A673 (cell line): Measurements from ENCODE around the gene NTNG1. TPM values are rescaled to one million over a fixed set of nuclear protein-coding genes. Genes with fewer than 3 reads are reported as not detected.
"Not testable (repeated sequence)": the region's sequence is repeated elsewhere in the genome, so short reads cannot be mapped to it uniquely, and the experiment has no call there.

Experiments
- BruUV-seq: library from RNA; stranded (reverse); fragments of 400-500 nt; replicated peaks from 2 replicates; lab custom pipeline; 2021; lab: Mats Ljungman, UMichigan
- CTCF ChIA-PET: fragments of 300-600 bp; sonication (Branson Sonifier 250); formaldehyde crosslinking; loops from one replicate; lab custom pipeline; 2022; ENCODE audit warnings: antibody characterized with exemption; lab: Charles Lee
- POLR2A ChIA-PET: fragments of 300-600 bp; sonication (Branson Sonifier 250); formaldehyde crosslinking; loops from one replicate; lab custom pipeline; 2022; ENCODE audit warnings: antibody characterized with exemption; ENCODE audit not compliant: low non-redundant PET; lab: Charles Lee
- DNase-seq: peaks from one replicate; pipeline ENCODE4 v3.0.0-alpha.2; 2015; ENCODE audit warnings: low spot score
- H3K27ac ChIP-seq: fragments of 200-600 bp; sonication (generic); 2 replicates; pipeline ENCODE4 v1.5.1; 2016; ENCODE audit warnings: mixed run types, low read depth, mild to moderate bottlenecking, mixed read lengths, antibody characterized with exemption, low read length; ENCODE audit not compliant: poor library complexity, severe bottlenecking
- H3K27me3 ChIP-seq: fragments of 200-600 bp; sonication (generic); replicated peaks from 2 replicates; pipeline ENCODE4 v1.6.1; 2017; ENCODE audit warnings: mixed run types, low read depth, mild to moderate bottlenecking, mixed read lengths, antibody characterized with exemption, low read length; ENCODE audit not compliant: insufficient read depth, poor library complexity
- H3K36me3 ChIP-seq: fragments of 200-600 bp; sonication (generic); 2 replicates; pipeline ENCODE4 v1.6.1; 2016; ENCODE audit warnings: mixed run types, mild to moderate bottlenecking, mixed read lengths, antibody characterized with exemption, low read length; ENCODE audit not compliant: insufficient read depth, poor library complexity, severe bottlenecking
- H3K4me1 ChIP-seq: fragments of 200-600 bp; sonication (generic); 2 replicates; pipeline ENCODE4 v1.6.1; 2017; ENCODE audit warnings: mixed run types, mild to moderate bottlenecking, mixed read lengths, antibody characterized with exemption, low read length; ENCODE audit not compliant: insufficient read depth, poor library complexity, severe bottlenecking
- H3K4me3 ChIP-seq: fragments of 200-600 bp; sonication (generic); 2 replicates; pipeline ENCODE4 v1.5.1; 2016; ENCODE audit warnings: low read depth, mixed run types, mild to moderate bottlenecking, mixed read lengths, low read length; ENCODE audit not compliant: poor library complexity, severe bottlenecking
- H3K9me3 ChIP-seq: fragments of 200-600 bp; sonication (generic); 2 replicates; pipeline ENCODE4 v1.6.1; 2016; ENCODE audit warnings: mixed run types, low read depth, mild to moderate bottlenecking, mixed read lengths, antibody characterized with exemption, low read length; ENCODE audit not compliant: poor library complexity, severe bottlenecking
- EZH2 ChIP-seq: fragments of 200-600 bp; sonication (generic); IDR thresholded peaks from 2 replicates; pipeline ENCODE4 v1.6.1; 2017; ENCODE audit warnings: borderline replicate concordance, low read depth, mild to moderate bottlenecking, mixed read lengths, antibody characterized with exemption, low read length; ENCODE audit not compliant: poor library complexity, severe bottlenecking
- intact Hi-C: fragments of 100-400 bp; cut with micrococcal nuclease; formaldehyde crosslinking; loops from one replicate; pipeline ENCODE4 v1.10.0; 2022; ENCODE audit not compliant: unreplicated experiment
- total RNA-seq: library from RNA; stranded (reverse); gene quantifications from 2 replicates; pipeline ENCODE4 v1.2.3, GENCODE V29; 2021
- TF ChIP-seq, protein P1 (sequence below): fragments of 300-800, 200-600 bp; sonication (generic); conservative IDR thresholded peaks from 2 replicates; pipeline ENCODE4 v1.5.1; 2017; ENCODE audit warnings: low read depth, mild to moderate bottlenecking, antibody characterized with exemption, low read length, moderate library complexity, mixed read lengths

The NTNG1 gene
- total RNA-seq, 1 experiment from 2014 or later = 91.5 TPM

DNA sequence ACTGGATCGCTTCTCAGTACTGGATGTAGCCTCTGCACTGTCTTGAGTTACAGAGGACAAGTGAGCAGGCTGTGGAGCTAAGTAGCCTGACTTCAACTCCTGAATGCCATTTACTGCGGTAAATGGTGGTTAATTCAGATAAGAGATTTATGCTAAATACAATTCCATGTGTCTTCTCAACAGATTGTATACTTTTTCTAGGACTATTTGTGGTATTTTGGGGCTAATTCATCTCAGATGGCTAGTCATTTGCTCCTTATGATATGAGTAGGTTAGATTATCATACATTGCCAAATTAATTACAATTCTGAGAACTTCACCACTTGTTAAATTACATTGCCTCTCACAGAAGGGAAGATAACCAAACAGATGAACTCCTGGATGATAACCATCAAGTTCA lies 90.5 kb downstream of the NTNG1 start:
- no peak overlapping the region for H3K27ac ChIP-seq
- no TSS peak for BruUV-seq
- ChIA-PET CTCF (no interaction called here), POLR2A (no interaction called here)
- no peak for DNase-seq
- H3K4me3 ChIP-seq = no peak overlapping the region
- H3K36me3 ChIP-seq = peaks cover 14% of the 10 kb centered on the region
- TF ChIP-seq, protein P1, sequence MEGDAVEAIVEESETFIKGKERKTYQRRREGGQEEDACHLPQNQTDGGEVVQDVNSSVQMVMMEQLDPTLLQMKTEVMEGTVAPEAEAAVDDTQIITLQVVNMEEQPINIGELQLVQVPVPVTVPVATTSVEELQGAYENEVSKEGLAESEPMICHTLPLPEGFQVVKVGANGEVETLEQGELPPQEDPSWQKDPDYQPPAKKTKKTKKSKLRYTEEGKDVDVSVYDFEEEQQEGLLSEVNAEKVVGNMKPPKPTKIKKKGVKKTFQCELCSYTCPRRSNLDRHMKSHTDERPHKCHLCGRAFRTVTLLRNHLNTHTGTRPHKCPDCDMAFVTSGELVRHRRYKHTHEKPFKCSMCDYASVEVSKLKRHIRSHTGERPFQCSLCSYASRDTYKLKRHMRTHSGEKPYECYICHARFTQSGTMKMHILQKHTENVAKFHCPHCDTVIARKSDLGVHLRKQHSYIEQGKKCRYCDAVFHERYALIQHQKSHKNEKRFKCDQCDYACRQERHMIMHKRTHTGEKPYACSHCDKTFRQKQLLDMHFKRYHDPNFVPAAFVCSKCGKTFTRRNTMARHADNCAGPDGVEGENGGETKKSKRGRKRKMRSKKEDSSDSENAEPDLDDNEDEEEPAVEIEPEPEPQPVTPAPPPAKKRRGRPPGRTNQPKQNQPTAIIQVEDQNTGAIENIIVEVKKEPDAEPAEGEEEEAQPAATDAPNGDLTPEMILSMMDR = no peak
- peaks cover 62% of the 10 kb centered on the region for H3K4me1 ChIP-seq
- H3K9me3 ChIP-seq = peaks cover 5% of the 10 kb centered on the region
- intact Hi-C loops = no loop called here
- H3K27me3 ChIP-seq = no peaks in the 10 kb centered on the region

DNA sequence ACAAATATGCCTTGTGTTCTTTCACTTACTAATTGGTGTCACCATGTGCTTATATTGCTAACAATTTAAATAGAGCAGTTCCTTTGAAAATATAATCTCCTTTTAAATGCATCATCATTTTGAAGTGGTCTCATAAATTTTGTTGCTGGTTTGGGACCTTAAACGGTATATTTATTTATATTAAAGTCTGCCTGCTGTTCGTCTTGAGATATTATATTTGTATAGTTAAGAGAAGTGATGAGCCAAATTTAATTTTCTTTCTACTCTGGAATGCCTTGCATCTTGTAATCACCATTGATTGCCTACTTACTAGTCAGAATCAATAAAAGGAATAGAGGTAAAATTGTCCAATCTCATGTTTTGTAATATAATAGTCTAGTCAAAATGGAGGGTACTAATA lies 91.6 kb downstream of the NTNG1 start:
- TF ChIP-seq, protein P1 = no peak
- no peak for TF ChIP-seq EZH2
- DNase-seq = no peak
- H3K27ac ChIP-seq = no peak overlapping the region
- intact Hi-C loops = no loop called here
- ChIA-PET POLR2A (no interaction called here), CTCF (interaction anchor here (0.6 kb wide), 1 partner anchor 14 kb away, joined by 3 read pairs; no protein-coding TSS in a partner anchor)
- H3K4me3 ChIP-seq = no peak overlapping the region
- H3K27me3 ChIP-seq = no peaks in the 10 kb centered on the region
- peaks cover 20% of the 10 kb centered on the region for H3K36me3 ChIP-seq
- H3K4me1 ChIP-seq = peaks cover 51% of the 10 kb centered on the region
- H3K9me3 ChIP-seq = peaks cover 13% of the 10 kb centered on the region
- no TSS peak for BruUV-seq

DNA sequence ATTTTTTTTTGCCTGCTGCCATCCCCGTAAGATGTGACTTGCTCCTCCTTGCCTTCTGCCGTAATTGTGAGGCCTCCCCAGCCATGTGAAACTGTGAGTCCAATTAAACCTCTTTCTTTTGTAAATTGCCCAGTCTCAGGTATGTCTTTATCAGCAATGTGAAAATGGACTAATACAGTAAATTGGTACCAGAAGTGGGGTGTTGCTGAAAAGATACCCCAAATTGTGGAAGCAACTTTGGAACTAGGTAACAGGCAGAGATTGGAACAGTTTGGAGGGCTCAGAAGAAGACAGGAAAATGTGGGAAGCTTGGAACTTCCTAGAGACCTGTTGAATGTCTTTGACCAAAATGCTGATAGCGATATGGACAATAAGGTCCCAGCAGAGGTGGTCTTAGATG lies 95.9 kb downstream of the NTNG1 start:
- H3K27me3 ChIP-seq, H3K4me3 ChIP-seq, BruUV-seq, DNase-seq, intact Hi-C loops, POLR2A ChIA-PET, H3K27ac ChIP-seq, CTCF ChIA-PET: not testable (repeated sequence)
- Histone ChIP-seq H3K36me3 (peaks cover 29% of the 10 kb centered on the region), H3K9me3 (peaks cover 21% of the 10 kb centered on the region), H3K4me1 (peaks cover 29% of the 10 kb centered on the region)

DNA sequence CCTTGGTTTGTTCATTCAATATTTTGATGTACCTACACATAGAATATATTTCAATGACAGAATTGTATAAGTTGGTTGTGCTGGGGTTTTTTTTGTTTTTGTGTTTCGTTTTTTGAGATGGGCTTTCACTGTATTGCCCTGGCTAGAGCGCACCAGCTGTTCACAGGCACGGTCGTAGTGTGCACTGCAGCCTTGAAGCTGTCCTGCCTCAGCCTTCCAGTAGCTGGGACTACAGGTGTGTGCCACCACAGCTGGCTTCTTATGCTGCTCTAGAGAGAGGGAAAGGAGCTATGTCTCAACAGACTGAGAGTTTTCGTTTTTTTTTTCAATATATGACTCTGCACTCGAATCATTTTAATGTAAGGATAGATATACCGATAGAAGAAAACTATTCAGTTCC lies 102.6 kb downstream of the NTNG1 start:
- intact Hi-C loops = no loop called here
- Histone ChIP-seq H3K4me1 (peaks cover 84% of the 10 kb centered on the region), H3K27me3 (no peaks in the 10 kb centered on the region), H3K36me3 (peaks cover 8% of the 10 kb centered on the region), H3K4me3 (no peak overlapping the region), H3K9me3 (no peaks in the 10 kb centered on the region), H3K27ac (peak overlapping the region; percentile 51)
- CTCF ChIA-PET = no interaction called here
- DNase-seq = no peak
- POLR2A ChIA-PET = no interaction called here
- no peak for TF ChIP-seq EZH2
- TF ChIP-seq, protein P1 = no peak
- BruUV-seq = no TSS peak
